HG02970 (cell line): Measurements from ENCODE around the gene BIRC6.
"Not testable (repeated sequence)": the region's sequence is repeated elsewhere in the genome, so short reads cannot be mapped to it uniquely, and the experiment has no call there.

Experiments used
- ATAC-seq: cut with Tn5 transposase; IDR thresholded peaks from one replicate; pipeline ENCODE4 v1.9.1; 2021; ENCODE audit warnings: mild to moderate bottlenecking, moderate library complexity, moderate number of reproducible peaks; ENCODE audit not compliant: unreplicated experiment, low FRiP score

The BIRC6 gene

DNA sequence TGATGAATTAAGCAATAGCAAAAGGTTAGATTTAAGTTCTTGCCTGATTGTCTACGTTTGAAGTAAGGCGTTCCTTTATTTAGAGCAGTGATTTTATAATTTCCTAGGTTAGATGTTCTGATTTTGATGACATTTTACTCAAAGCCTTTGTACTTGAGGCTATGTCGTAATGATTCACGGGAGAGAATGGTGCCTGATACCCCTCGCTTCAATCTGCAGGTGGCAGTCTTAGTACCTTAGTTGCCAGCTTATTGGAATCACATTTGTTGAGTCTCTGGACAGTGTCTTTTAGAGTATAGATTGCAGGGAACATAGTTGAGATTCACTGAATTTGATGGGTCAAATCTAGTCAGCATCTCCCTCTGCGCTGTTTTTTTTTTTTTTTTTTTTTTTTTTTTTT lies 89.5 kb downstream of the BIRC6 start:
- no peak for ATAC-seq

DNA sequence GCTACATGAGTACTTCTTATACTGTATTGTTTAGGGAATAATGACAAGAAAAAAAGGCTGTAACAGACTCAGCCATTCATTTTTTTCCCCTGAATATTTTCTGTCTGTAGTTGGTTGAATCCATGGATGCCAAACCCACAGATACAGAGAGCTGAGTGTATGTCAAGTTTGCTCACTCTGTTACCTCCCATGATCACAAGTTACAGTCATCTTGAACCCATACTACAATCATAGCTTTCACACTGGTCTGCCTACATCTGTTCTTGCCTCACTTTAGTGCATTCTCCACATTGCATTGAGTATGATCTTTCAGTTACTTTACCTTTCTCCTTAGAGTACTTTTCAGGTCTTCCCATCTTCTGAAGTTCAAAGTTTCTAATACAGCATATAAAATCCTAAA lies 94.0 kb downstream of the BIRC6 start:
- ATAC-seq, result no peak

DNA sequence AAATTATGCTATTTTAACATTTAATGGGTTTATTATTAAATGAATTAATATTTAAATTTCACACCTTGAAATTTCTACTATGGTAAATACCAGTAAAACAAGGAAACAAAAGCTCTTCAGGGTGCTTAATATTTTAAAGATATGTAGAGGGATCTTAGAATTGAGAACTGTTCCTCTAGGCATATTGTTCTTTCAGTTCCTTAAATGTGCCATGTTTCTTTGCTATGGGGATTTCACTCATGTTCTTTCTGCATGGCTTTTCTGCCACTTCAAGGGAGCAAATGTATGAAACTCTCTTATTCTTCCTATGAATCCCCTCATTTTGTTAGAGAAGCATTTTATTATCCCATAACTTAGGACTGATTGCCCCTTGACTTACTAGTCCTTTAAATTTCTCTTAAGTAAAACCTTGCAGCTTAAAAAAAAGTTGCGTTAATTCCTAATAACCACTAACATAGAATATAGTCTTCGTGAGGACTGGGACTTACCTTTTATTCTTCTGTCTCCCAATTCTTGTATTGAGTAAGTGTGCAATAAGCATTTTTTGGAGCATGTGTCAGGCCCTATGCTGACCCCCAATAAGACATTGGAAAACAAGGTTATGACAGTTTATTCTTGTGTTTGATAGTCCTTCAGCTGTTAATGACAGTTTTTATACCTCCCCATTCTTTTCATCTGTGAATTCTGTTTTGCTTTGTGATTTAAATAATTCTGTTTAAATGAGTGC lies 95.7 kb downstream of the BIRC6 start:
- no peak for ATAC-seq

- ATAC-seq, result no peak
Observed at GRCh38 chr2:32453242-32454062, 96.6 kb downstream of the BIRC6 start.

GRCh38 chr2:32455816-32456215 lies 99.0 kb downstream of the BIRC6 start:
- ATAC-seq, result no peak

GRCh38 chr2:32456808-32457207 lies 100.0 kb downstream of the BIRC6 start:
- ATAC-seq, result no peak

DNA sequence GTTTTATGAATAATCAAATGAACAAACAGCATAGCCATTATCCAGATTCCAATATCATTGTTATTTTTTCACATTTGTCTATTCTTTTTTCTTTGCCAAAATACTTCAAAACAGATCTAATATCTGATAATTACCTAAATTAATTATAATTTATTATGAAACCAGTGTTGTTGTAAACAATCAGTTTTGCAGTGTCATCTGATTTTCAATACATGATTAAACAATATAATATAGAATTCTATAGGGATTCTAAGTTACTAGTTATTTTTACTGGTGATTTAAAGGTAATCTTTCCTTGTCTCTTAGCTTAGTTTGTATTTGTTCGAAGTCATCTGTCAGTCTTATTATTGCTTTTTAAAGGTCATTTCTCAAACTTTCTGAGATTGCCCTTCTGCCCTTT lies 101.0 kb downstream of the BIRC6 start:
- no peak for ATAC-seq

DNA sequence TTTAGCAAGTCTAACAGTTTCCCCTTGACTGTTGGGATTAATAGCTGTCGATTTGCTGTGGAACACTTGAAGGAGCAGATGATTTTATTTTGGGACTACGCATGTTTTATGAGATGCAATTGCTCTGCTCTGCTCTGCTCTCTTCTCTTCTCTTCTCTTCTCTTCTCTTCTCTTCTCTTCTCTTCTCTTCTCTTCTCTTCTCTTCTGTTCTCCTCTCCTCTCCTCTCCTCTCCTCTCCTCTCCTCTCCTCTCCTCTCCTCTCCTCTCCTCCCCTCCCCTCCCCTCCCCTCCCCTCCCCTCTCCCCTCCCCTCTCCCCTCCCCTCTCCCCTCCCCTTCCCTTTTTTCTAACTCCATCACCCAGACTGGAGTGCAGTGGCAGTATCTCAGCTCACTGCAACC lies 104.0 kb downstream of the BIRC6 start:
- not testable (repeated sequence) for ATAC-seq

DNA sequence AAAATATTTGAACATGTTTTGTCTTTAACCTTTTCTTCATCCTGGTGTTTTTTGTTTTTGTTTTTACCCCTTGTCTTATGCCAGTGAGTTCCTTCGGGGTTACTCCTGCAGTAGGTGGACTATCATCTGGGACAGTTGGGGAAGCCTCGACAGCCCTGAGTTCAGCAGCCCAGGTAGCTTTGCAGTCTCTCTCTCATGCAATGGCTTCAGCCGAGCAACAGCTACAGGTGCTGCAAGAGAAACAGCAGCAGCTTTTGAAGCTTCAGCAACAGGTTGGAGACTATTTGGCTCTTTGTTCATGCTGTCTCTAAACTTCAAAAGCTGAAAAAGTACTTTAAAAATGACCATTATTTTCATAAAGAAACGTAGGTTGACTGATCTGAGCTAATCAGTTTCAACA lies 106.3 kb downstream of the BIRC6 start:
- ATAC-seq, result no peak

- ATAC-seq, result no peak
Observed at GRCh38 chr2:32464431-32464830, 107.6 kb downstream of the BIRC6 start.

GRCh38 chr2:32472605-32473004 lies 115.8 kb downstream of the BIRC6 start:
- ATAC-seq, result no peak

DNA sequence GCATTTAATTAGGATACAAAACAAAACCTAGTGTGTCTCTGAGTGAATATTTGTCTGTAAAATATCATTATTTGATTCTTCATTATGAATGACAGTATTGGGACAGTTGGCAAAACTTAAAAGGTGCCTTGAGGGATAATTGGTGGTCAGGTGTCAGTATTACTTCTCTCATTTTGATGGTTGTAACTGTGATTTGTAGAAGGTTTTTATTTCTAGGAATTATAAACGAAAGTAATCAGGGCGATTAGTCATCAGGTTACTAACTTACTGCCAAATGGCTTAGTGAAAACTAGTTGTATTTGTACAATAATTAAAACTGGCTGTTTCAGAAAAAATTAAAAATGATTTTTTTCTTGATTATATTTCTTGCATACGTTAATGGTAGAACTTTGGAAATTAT lies 117.6 kb downstream of the BIRC6 start:
- no peak for ATAC-seq

GRCh38 chr2:32478889-32479620 lies 122.2 kb downstream of the BIRC6 start:
- no peak for ATAC-seq

DNA sequence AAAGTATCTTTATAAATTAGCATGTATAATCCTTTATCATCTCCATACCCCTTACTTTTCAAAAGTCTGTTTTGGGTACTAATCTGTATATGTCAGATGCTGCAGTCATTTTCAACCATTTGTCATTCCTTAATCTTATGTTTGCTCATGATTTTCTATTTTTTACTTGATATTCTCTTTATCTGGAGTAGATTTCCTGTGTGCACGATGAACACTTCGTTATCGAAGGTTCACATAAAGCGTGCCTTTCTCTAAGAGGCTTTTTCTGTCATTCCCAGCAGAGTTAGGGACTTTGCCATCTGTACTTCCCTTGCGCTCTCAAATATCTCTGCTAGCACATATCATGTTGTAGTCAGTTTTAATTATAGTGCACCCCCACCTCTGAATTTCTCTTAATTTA lies 123.2 kb downstream of the BIRC6 start:
- ATAC-seq, result no peak

- no peak for ATAC-seq
Observed at GRCh38 chr2:32482471-32482870, 125.6 kb downstream of the BIRC6 start.

GRCh38 chr2:32484937-32485336 lies 128.1 kb downstream of the BIRC6 start:
- no peak for ATAC-seq

- ATAC-seq, result no peak
Observed at GRCh38 chr2:32485399-32485798, 128.6 kb downstream of the BIRC6 start.

GRCh38 chr2:32489061-32489460 lies 132.2 kb downstream of the BIRC6 start:
- no peak for ATAC-seq

- ATAC-seq, result no peak
Observed at GRCh38 chr2:32491346-32491745, 134.5 kb downstream of the BIRC6 start.

DNA sequence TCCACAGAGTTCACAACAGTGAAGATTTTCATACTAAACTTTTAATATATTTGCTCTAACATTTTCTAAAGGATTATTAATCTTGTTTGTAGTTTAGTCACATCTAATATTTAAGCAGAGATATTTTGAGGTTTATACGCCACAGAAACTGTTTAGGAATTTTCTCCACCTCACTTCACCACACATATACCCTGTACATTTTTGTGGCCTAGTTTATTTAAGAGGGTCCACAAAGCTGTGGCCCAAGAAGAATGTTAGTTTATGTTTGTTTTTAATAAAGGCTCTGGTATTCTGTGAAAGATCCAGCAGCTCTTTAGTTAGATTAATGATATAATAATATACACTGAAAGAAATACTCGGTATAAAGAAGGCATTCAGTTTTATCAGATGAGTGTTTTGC lies 138.3 kb downstream of the BIRC6 start:
- ATAC-seq, result no peak

DNA sequence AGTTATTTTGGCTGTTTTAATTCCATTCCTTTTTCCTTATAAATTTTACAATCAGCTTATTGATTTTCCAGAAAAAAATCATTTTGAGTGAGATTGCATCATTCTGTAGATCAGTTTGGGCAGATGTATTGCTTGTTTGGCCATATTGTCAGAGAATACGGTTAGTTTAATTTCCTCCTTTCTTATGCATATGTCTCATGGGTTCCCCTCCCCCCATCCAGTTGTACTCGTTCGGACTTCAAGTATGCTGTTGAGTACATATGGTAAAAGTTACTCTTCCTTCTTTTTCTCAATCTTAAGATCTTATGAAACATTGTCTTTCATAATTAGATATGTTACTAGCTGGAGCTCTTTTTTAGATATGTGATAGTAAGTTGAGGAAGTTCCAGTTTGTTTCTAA lies 139.8 kb downstream of the BIRC6 start:
- no peak for ATAC-seq
